GM12891 (cell line): ENCODE data around the gene KCNG2.

ENCODE experiments used
- PAX5 ChIP-seq: IDR thresholded peaks from 2 replicates; pipeline ENCODE4 v1.6.1; 2011; ENCODE audit warnings: low read length, moderate library complexity, mild to moderate bottlenecking; ENCODE audit not compliant: insufficient read depth, severe bottlenecking
- POLR2A ChIP-seq: IDR thresholded peaks from 2 replicates; pipeline ENCODE4 v1.6.1; 2011; ENCODE audit warnings: low read depth, low read length, control low read depth
- POLR2AphosphoS5 ChIP-seq: IDR thresholded peaks from 2 replicates; pipeline ENCODE4 v1.6.1; 2011; ENCODE audit warnings: low read depth, low read length, control low read depth

GRCh38 chr18:79802298-79802697, 4.6 kb downstream of the KCNG2 start:
- TF ChIP-seq POLR2A (no peak), POLR2AphosphoS5 (no peak), PAX5 (no peak)
